ENCODE data around the gene FMN1. TPM values are rescaled to one million over a fixed set of nuclear protein-coding genes. Genes with fewer than 3 reads are reported as not detected.

Gene FMN1
- total RNA-seq, 4 donors from 2014 or later, result 2.6 to 6.6 (median 4.2) TPM

DNA sequence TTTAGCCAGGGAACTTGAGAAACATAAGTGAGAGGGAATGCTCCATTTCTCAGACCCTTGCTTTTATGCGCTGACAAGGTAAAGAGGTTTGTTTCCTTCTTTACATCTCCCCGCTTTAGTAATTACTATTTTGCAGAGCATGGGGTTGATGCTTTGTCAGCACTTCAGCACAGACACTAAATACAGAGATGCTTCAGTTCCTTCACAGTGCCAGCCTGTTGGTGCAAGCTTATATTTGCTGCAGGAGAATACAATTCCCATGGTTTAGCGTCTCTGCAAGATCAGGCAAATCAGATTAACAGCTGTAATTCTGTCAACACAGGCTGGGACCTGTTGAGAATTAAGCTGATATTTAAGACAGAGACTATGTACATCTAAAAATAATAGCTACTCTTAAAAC is 2.9 kb downstream of the FMN1 start:
- H3K4me1 ChIP-seq, result peaks cover 10 to 24% of the 10 kb centered on the region in 2 donors
- H3K36me3 ChIP-seq, result no peaks in the 10 kb centered on the region
- H3K27me3 ChIP-seq, result no peaks in the 10 kb centered on the region
- H3K27ac ChIP-seq, result no peak overlapping the region
- ATAC-seq (no peak), DNase-seq (no peak)
- H3K9me3 ChIP-seq, result no peaks in the 10 kb centered on the region
- in situ Hi-C loops (cut with MboI; ENCODE audit: low sequenced_read_pairs in 4 of 4) (no loop called here), intact Hi-C loops (cut with DNase I; ENCODE audit: low total_unique reads) (no loop called here)
- H3K4me3 ChIP-seq, result no peak overlapping the region
- no peak for TF ChIP-seq POLR2A (IDR thresholded peaks at IDR 0.05)
- TF ChIP-seq, protein P1, sequence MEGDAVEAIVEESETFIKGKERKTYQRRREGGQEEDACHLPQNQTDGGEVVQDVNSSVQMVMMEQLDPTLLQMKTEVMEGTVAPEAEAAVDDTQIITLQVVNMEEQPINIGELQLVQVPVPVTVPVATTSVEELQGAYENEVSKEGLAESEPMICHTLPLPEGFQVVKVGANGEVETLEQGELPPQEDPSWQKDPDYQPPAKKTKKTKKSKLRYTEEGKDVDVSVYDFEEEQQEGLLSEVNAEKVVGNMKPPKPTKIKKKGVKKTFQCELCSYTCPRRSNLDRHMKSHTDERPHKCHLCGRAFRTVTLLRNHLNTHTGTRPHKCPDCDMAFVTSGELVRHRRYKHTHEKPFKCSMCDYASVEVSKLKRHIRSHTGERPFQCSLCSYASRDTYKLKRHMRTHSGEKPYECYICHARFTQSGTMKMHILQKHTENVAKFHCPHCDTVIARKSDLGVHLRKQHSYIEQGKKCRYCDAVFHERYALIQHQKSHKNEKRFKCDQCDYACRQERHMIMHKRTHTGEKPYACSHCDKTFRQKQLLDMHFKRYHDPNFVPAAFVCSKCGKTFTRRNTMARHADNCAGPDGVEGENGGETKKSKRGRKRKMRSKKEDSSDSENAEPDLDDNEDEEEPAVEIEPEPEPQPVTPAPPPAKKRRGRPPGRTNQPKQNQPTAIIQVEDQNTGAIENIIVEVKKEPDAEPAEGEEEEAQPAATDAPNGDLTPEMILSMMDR (IDR thresholded peaks at IDR 0.05 in 4 of 5, conservative IDR thresholded peaks at IDR 0.05 in 1 of 5), result no peak

DNA sequence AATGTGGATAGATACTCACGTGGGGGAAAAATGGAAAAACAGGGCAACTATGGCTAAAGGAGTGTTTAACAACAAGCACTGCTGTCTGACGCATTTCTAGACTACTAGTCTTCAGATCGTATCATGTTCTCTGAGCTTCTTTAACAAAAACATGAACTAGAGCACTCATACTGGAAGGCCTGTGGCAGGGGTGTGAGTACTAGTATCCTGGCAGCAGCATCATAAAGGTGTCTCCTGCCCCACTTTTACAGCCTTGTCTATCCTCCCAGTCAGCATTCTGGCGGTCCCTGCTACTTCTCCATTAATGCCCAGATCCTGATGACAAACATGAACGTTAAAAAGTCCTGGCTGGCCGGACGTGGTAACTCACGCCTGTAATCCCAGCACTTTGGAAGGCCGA is 4.0 kb downstream of the FMN1 start:
- intact Hi-C loops (cut with DNase I; ENCODE audit: low total_unique reads) (no loop called here), in situ Hi-C loops (cut with MboI; ENCODE audit: low sequenced_read_pairs in 4 of 4) (no loop called here)
- Histone ChIP-seq H3K27me3 (no peaks in the 10 kb centered on the region), H3K36me3 (no peaks in the 10 kb centered on the region), H3K4me1 (peaks cover 6 to 20% of the 10 kb centered on the region in 2 donors), H3K27ac (no peak overlapping the region), H3K9me3 (no peaks in the 10 kb centered on the region), H3K4me3 (no peak overlapping the region)
- DNase-seq (no peak), ATAC-seq (no peak)
- TF ChIP-seq, protein P1 (IDR thresholded peaks at IDR 0.05 in 4 of 5, conservative IDR thresholded peaks at IDR 0.05 in 1 of 5), result no peak
- no peak for TF ChIP-seq POLR2A (IDR thresholded peaks at IDR 0.05)

DNA sequence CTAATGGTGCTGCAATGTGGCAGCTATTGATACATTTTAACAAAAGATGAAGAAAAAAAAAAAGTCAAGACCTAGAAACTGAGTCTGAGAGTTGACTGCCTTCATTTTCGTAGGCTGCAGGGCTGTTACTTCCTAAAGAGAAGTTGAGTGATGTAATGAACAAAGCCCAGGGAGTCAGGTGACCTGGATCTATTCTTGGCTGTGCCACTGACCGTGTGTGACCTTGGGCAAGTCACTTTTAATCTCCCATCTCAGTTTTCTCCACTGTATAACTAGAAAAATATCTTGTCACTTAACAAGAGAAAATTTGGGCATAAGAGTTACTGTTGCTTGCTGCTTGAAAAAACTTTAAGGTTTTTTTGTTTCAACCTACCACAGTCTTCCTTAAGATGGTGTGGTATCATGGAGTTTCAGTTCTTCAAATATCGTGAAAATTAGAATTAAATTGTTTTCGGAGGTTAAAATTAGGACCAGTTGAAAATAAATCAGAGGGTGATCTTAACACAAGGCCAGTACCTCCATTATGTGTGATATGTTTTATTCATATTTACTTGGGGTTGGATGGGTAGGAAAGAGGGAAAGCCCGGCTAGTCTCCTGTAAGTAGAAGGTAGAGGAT is 5.8 kb downstream of the FMN1 start:
- no peaks in the 10 kb centered on the region for H3K36me3 ChIP-seq
- intact Hi-C loops (cut with DNase I; ENCODE audit: low total_unique reads) (no loop called here), in situ Hi-C loops (cut with MboI; ENCODE audit: low sequenced_read_pairs in 4 of 4) (no loop called here)
- no peaks in the 10 kb centered on the region for H3K27me3 ChIP-seq
- DNase-seq (peak; percentile 26 to 36), ATAC-seq (peak; percentile 85 to 89)
- no peak overlapping the region for H3K27ac ChIP-seq
- no peaks in the 10 kb centered on the region for H3K9me3 ChIP-seq
- peaks cover 0 to 12% of the 10 kb centered on the region in 2 donors for H3K4me1 ChIP-seq
- H3K4me3 ChIP-seq, result no peak overlapping the region
- TF ChIP-seq, protein P1 (IDR thresholded peaks at IDR 0.05 in 4 of 5, conservative IDR thresholded peaks at IDR 0.05 in 1 of 5), result no peak
- TF ChIP-seq POLR2A (IDR thresholded peaks at IDR 0.05), result no peak

DNA sequence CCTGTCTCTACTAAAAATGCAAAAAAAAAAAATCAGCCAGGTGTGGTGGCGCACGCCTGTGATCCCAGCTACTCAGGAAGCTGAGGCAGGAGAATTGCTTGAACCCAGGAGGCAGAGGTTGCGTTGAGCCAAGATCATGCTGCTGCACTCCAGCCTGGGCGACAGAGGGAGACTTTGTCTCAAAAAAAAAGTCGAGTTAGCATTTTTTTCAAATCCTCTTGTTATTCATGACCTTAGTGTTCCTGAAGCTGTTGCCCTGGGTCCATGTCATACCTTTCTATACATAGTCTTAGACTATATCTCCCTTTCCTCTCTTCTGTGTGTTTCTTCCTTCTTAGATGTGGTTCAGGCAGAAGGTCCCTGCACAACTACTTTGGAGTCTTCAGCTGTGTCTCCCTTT is 6.4 kb downstream of the FMN1 start:
- in situ Hi-C loops (cut with MboI; ENCODE audit: low sequenced_read_pairs in 4 of 4) (no loop called here), intact Hi-C loops (cut with DNase I; ENCODE audit: low total_unique reads) (no loop called here)
- Histone ChIP-seq H3K27ac (no peak overlapping the region), H3K4me3 (no peak overlapping the region), H3K4me1 (peaks cover 0 to 12% of the 10 kb centered on the region in 2 donors), H3K27me3 (no peaks in the 10 kb centered on the region), H3K9me3 (no peaks in the 10 kb centered on the region), H3K36me3 (no peaks in the 10 kb centered on the region)
- no peak for ATAC-seq
- TF ChIP-seq, protein P1 (IDR thresholded peaks at IDR 0.05 in 4 of 5, conservative IDR thresholded peaks at IDR 0.05 in 1 of 5), result no peak
- TF ChIP-seq POLR2A (IDR thresholded peaks at IDR 0.05), result no peak
- no peak for DNase-seq

DNA sequence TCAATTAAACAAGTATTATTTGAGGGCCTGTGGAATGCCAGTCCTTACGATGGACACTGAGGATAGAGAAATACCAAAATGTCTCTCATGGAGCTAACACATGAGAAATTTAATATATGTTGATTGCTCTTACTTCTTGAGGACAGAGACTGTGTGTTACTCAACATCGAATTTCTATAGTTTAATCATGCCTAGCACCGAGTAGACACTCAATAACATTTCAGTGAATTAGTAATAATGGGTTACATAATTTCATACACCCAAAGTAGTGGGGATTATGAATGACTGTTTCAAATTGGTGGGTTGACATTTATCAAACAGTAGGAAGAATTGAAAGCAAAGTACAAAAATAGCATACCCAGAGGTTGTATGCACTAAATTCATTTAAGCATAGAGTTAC is 11.2 kb downstream of the FMN1 start:
- no peak for DNase-seq
- TF ChIP-seq, protein P1 (IDR thresholded peaks at IDR 0.05 in 4 of 5, conservative IDR thresholded peaks at IDR 0.05 in 1 of 5), result no peak
- TF ChIP-seq POLR2A (IDR thresholded peaks at IDR 0.05), result no peak
- Histone ChIP-seq H3K9me3 (no peaks in the 10 kb centered on the region), H3K4me1 (peaks cover 0 to 2% of the 10 kb centered on the region in 2 donors), H3K27me3 (no peaks in the 10 kb centered on the region), H3K27ac (no peak overlapping the region), H3K36me3 (no peaks in the 10 kb centered on the region), H3K4me3 (no peak overlapping the region)
- ATAC-seq, result no peak
- intact Hi-C loops (cut with DNase I; ENCODE audit: low total_unique reads), result no loop called here
- in situ Hi-C loops (cut with MboI; ENCODE audit: low sequenced_read_pairs in 4 of 4), result no loop called here

Data from gastrocnemius medialis (tissue), 4 donors.